ENCODE measurements around the gene NTRK3.

The NTRK3 gene

GRCh38 chr15:87939848-87940457 lies 316.6 kb downstream of the NTRK3 start:
- TF ChIP-seq ZFP3 (CRISPR knock-in tag; IDR thresholded peaks at IDR 0.05) (no peak), CSDC2 (CRISPR knock-in tag; IDR thresholded peaks at IDR 0.05) (no peak), GLIS3 (CRISPR knock-in tag; IDR thresholded peaks at IDR 0.05) (no peak), ZNF70 (CRISPR knock-in tag; IDR thresholded peaks at IDR 0.05) (no peak), RARB (CRISPR knock-in tag; IDR thresholded peaks at IDR 0.05) (no peak), OSR1 (CRISPR knock-in tag; IDR thresholded peaks at IDR 0.05) (no peak), TSHZ2 (CRISPR knock-in tag; IDR thresholded peaks at IDR 0.05) (no peak), TCF4 (CRISPR knock-in tag; IDR thresholded peaks at IDR 0.05; ENCODE audit: borderline replicate concordance) (no peak), ZC3H10 (CRISPR knock-in tag; IDR thresholded peaks at IDR 0.05) (no peak)
- ATAC-seq, result no peak

- ATAC-seq, result no peak
- TF ChIP-seq BACH2 (CRISPR knock-in tag; IDR thresholded peaks at IDR 0.05; ENCODE audit: borderline replicate concordance) (no peak), GLIS3 (CRISPR knock-in tag; IDR thresholded peaks at IDR 0.05) (no peak), ZFP3 (CRISPR knock-in tag; IDR thresholded peaks at IDR 0.05) (no peak), ZNF8 (CRISPR knock-in tag; IDR thresholded peaks at IDR 0.05) (no peak), CSDC2 (CRISPR knock-in tag; IDR thresholded peaks at IDR 0.05) (no peak), ZFP30 (CRISPR knock-in tag; IDR thresholded peaks at IDR 0.05) (no peak), ISL1 (CRISPR knock-in tag; IDR thresholded peaks at IDR 0.05) (no peak), CSRNP3 (CRISPR knock-in tag; IDR thresholded peaks at IDR 0.05) (no peak), RARB (CRISPR knock-in tag; IDR thresholded peaks at IDR 0.05) (no peak), ZNF565 (CRISPR knock-in tag; conservative IDR thresholded peaks at IDR 0.05; ENCODE audit: low read depth) (no peak), SNAI2 (CRISPR knock-in tag; IDR thresholded peaks at IDR 0.05) (no peak), PATZ1 (CRISPR knock-in tag; IDR thresholded peaks at IDR 0.05; ENCODE audit: borderline replicate concordance) (no peak), POU6F1 (CRISPR knock-in tag; IDR thresholded peaks at IDR 0.05; ENCODE audit: borderline replicate concordance, low read depth) (no peak), OSR1 (CRISPR knock-in tag; IDR thresholded peaks at IDR 0.05) (no peak), CREB5 (CRISPR knock-in tag; IDR thresholded peaks at IDR 0.05; ENCODE audit: low read depth) (no peak)
Measured at GRCh38 chr15:87938031-87938430, 318.5 kb downstream of the NTRK3 start.

GRCh38 chr15:87935583-87935982 lies 321.0 kb downstream of the NTRK3 start:
- no peak for TF ChIP-seq ESRRG (CRISPR knock-in tag; IDR thresholded peaks at IDR 0.05)
- no peak for TF ChIP-seq OSR1 (CRISPR knock-in tag; IDR thresholded peaks at IDR 0.05)
- no peak for TF ChIP-seq PPARA (CRISPR knock-in tag; IDR thresholded peaks at IDR 0.05; ENCODE audit: borderline replicate concordance)
- TF ChIP-seq PATZ1 (CRISPR knock-in tag; IDR thresholded peaks at IDR 0.05; ENCODE audit: borderline replicate concordance), result no peak
- TF ChIP-seq TSHZ2 (CRISPR knock-in tag; IDR thresholded peaks at IDR 0.05), result no peak
- TF ChIP-seq ZNF70 (CRISPR knock-in tag; IDR thresholded peaks at IDR 0.05), result no peak
- no peak for TF ChIP-seq ZNF8 (CRISPR knock-in tag; IDR thresholded peaks at IDR 0.05)
- no peak for TF ChIP-seq ISL1 (CRISPR knock-in tag; IDR thresholded peaks at IDR 0.05)
- ATAC-seq, result no peak

Data from SK-N-SH treated with all-trans-retinoic acid at 6 μM for 48 hours (cell line).